ENCODE results near the gene PPP1R37.

Gene PPP1R37

GRCh38 chr19:45063851-45064801, 28.9 kb upstream of the PPP1R37 start:
- H3K4me1 ChIP-seq (ENCODE audit: control insufficient read depth, low read length): peaks cover 27% of the 10 kb centered on the region
- H3K9me3 ChIP-seq (ENCODE audit: control insufficient read depth, insufficient read depth, low read length): no peaks in the 10 kb centered on the region
- H3K79me2 ChIP-seq (ENCODE audit: control insufficient read depth, low read length): peaks cover 31% of the 10 kb centered on the region
- peaks cover 3% of the 10 kb centered on the region; the same call in 1 of the 2 replicates for H4K20me1 ChIP-seq (ENCODE audit: control insufficient read depth, insufficient read depth, low read depth, low read length)
- H3K4me3 ChIP-seq (ENCODE audit: low read length): no peak overlapping the region
- no peaks in the 10 kb centered on the region for H3K27me3 ChIP-seq (ENCODE audit: control insufficient read depth, low read length)
- H3F3A ChIP-seq (ENCODE audit: control insufficient read depth, insufficient read depth): no peaks in the 10 kb centered on the region
- no peaks in the 10 kb centered on the region for H3K9me2 ChIP-seq (replicated peaks; ENCODE audit: control insufficient read depth, low read length)
- no peak overlapping the region for H3K27ac ChIP-seq (ENCODE audit: low read depth, low read length)
- H3K4me2 ChIP-seq (ENCODE audit: low read length): no peak overlapping the region
- peaks cover 78% of the 10 kb centered on the region for H3K36me3 ChIP-seq (ENCODE audit: control insufficient read depth, low read length)
- TF ChIP-seq EZH2phosphoT487 (IDR thresholded peaks at IDR 0.05; ENCODE audit: borderline replicate concordance, low read length) (no peak), CTCF (IDR thresholded peaks at IDR 0.05; ENCODE audit: low read depth, low read length, poor library complexity, severe bottlenecking) (no peak)

GRCh38 chr19:45066921-45067661, 25.9 kb upstream of the PPP1R37 start:
- Histone ChIP-seq H3K27me3 (ENCODE audit: control insufficient read depth, low read length) (no peaks in the 10 kb centered on the region), H3K9me2 (replicated peaks; ENCODE audit: control insufficient read depth, low read length) (no peaks in the 10 kb centered on the region), H3K4me1 (ENCODE audit: control insufficient read depth, low read length) (peaks cover 35% of the 10 kb centered on the region), H3F3A (ENCODE audit: control insufficient read depth, insufficient read depth) (peaks cover 10% of the 10 kb centered on the region; the same call in 1 of the 2 replicates), H3K36me3 (ENCODE audit: control insufficient read depth, low read length) (peaks cover 78% of the 10 kb centered on the region), H3K9me3 (ENCODE audit: control insufficient read depth, insufficient read depth, low read length) (no peaks in the 10 kb centered on the region), H4K20me1 (ENCODE audit: control insufficient read depth, insufficient read depth, low read depth, low read length) (peaks cover 2% of the 10 kb centered on the region; the same call in 1 of the 2 replicates), H3K4me3 (ENCODE audit: low read length) (no peak overlapping the region), H3K4me2 (ENCODE audit: low read length) (no peak overlapping the region), H3K79me2 (ENCODE audit: control insufficient read depth, low read length) (peaks cover 24% of the 10 kb centered on the region), H3K27ac (ENCODE audit: low read depth, low read length) (no peak overlapping the region)
- TF ChIP-seq EZH2phosphoT487 (IDR thresholded peaks at IDR 0.05; ENCODE audit: borderline replicate concordance, low read length): no peak
- TF ChIP-seq CTCF (IDR thresholded peaks at IDR 0.05; ENCODE audit: low read depth, low read length, poor library complexity, severe bottlenecking): no peak

- H3K9me3 ChIP-seq (ENCODE audit: control insufficient read depth, insufficient read depth, low read length): no peaks in the 10 kb centered on the region
- H3K4me1 ChIP-seq (ENCODE audit: control insufficient read depth, low read length): peaks cover 38% of the 10 kb centered on the region
- H3K4me2 ChIP-seq (ENCODE audit: low read length): no peak overlapping the region
- no peaks in the 10 kb centered on the region for H3K9me2 ChIP-seq (replicated peaks; ENCODE audit: control insufficient read depth, low read length)
- H3K4me3 ChIP-seq (ENCODE audit: low read length): no peak overlapping the region
- peak overlapping the region; percentile 40 for H3K27ac ChIP-seq (ENCODE audit: low read depth, low read length)
- peaks cover 4% of the 10 kb centered on the region; the same call in 1 of the 2 replicates for H4K20me1 ChIP-seq (ENCODE audit: control insufficient read depth, insufficient read depth, low read depth, low read length)
- H3K79me2 ChIP-seq (ENCODE audit: control insufficient read depth, low read length): peaks cover 33% of the 10 kb centered on the region
- H3K27me3 ChIP-seq (ENCODE audit: control insufficient read depth, low read length): no peaks in the 10 kb centered on the region
- TF ChIP-seq CTCF (IDR thresholded peaks at IDR 0.05; ENCODE audit: low read depth, low read length, poor library complexity, severe bottlenecking) (no peak), EZH2phosphoT487 (IDR thresholded peaks at IDR 0.05; ENCODE audit: borderline replicate concordance, low read length) (no peak)
- peaks cover 15% of the 10 kb centered on the region; the same call in 1 of the 2 replicates for H3F3A ChIP-seq (ENCODE audit: control insufficient read depth, insufficient read depth)
- H3K36me3 ChIP-seq (ENCODE audit: control insufficient read depth, low read length): peaks cover 82% of the 10 kb centered on the region
These were observed 24.9 kb upstream of the PPP1R37 start for GRCh38 chr19:45068041-45068440.
